ENCODE data around the gene GALNT9.

DNA sequence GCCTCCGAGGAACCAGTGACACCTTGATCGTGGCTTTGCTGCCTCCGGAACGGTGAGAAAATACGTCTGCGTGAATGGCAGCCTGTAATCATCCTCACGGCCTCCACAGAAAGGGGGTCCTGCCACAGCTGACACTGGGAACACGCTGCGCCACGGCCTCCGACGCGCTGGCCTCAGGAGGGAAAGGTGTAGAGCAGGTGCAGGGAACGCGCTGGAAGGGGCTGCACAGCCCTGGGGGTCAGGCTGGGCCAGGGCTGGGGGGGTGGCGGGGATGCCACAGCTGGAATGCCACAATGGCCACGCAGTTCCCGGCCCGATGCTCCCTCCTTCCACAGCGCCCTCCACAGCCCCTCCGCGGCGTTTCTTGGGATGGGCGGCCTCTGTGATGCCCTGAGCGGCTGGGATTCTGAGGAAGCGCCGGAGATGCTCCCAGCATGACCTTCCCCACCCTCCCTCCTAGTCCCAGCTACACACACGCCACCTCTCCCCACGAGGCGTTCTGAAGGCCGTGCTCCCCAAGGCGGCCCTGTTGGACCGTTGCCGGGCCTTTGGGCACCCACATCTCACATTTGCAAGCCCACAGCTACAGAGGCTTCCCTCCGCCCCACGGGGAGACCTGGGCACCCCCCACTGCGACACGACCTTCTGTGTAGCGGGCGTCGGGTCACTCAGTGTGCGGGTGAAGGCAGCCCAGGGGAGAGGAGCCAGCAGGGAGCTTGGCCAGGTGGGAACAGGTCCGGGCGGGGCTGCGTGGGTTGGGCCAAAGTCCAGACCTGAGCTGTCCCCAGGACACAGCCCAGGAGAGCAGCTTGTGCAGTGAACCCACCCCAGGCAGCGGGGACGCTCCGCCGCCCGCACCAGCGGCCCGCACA, 31.8 kb upstream of the GALNT9 start:
- TF ChIP-seq, protein P1, sequence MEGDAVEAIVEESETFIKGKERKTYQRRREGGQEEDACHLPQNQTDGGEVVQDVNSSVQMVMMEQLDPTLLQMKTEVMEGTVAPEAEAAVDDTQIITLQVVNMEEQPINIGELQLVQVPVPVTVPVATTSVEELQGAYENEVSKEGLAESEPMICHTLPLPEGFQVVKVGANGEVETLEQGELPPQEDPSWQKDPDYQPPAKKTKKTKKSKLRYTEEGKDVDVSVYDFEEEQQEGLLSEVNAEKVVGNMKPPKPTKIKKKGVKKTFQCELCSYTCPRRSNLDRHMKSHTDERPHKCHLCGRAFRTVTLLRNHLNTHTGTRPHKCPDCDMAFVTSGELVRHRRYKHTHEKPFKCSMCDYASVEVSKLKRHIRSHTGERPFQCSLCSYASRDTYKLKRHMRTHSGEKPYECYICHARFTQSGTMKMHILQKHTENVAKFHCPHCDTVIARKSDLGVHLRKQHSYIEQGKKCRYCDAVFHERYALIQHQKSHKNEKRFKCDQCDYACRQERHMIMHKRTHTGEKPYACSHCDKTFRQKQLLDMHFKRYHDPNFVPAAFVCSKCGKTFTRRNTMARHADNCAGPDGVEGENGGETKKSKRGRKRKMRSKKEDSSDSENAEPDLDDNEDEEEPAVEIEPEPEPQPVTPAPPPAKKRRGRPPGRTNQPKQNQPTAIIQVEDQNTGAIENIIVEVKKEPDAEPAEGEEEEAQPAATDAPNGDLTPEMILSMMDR (IDR thresholded peaks at IDR 0.05): no peak
- TF ChIP-seq EP300 (IDR thresholded peaks at IDR 0.05) (no peak), POLR2A (IDR thresholded peaks at IDR 0.05) (no peak)
